Lung (tissue), 12 donors: ENCODE data around the gene DNAAF5. TPM values are rescaled to one million over a fixed set of nuclear protein-coding genes. Genes with fewer than 3 reads are reported as not detected.

Experiments
- ATAC-seq: fragments of 200-7000 bp; cut with Tn5 transposase; one replicate; pipeline ENCODE4 v1.9.1; 2020; ENCODE audit warnings: moderate number of reproducible peaks; ENCODE audit not compliant: insufficient read depth, low FRiP score
- DNase-seq, 3 donors: peaks; one replicate each; pipeline ENCODE4 v3.0.0-alpha.2; 2013 to 2017
- H3K27ac ChIP-seq, 2 donors: one replicate each; pipeline ENCODE4 v1.5.1; 2013; ENCODE audit warnings: mild to moderate bottlenecking in 2 of 2, moderate library complexity in 2 of 2, control low read depth in 1 of 2, inconsistent platforms in 1 of 2, low read depth in 1 of 2, low read length in 1 of 2
- H3K27me3 ChIP-seq, 3 donors: one replicate each; pipeline ENCODE4 v1.5.1; 2013; ENCODE audit warnings: low read length in 2 of 3; ENCODE audit not compliant: control insufficient read depth in 3 of 3, insufficient read depth in 3 of 3
- H3K36me3 ChIP-seq, 4 donors: one replicate each; pipeline ENCODE4 v1.5.1; 2013; ENCODE audit warnings: low read length in 4 of 4, mild to moderate bottlenecking in 1 of 4, moderate library complexity in 1 of 4; ENCODE audit not compliant: control insufficient read depth in 4 of 4, insufficient read depth in 4 of 4
- H3K4me1 ChIP-seq, 5 donors: one replicate each; pipeline ENCODE4 v1.5.1; 2013; ENCODE audit warnings: low read length in 5 of 5, mild to moderate bottlenecking in 2 of 5, moderate library complexity in 1 of 5; ENCODE audit not compliant: control insufficient read depth in 5 of 5, insufficient read depth in 5 of 5
- H3K4me3 ChIP-seq: one replicate; pipeline ENCODE4 v1.5.1; 2013; ENCODE audit warnings: mild to moderate bottlenecking, control low read depth, moderate library complexity
- H3K9ac ChIP-seq, 2 donors: one replicate each; pipeline ENCODE4 v1.5.1; 2013; ENCODE audit warnings: low read length in 2 of 2, control low read depth in 1 of 2; ENCODE audit not compliant: insufficient read depth in 1 of 2
- H3K9me3 ChIP-seq, 4 donors: one replicate each; pipeline ENCODE4 v1.5.1; 2013; ENCODE audit warnings: low read length in 3 of 4, mild to moderate bottlenecking in 1 of 4, moderate library complexity in 1 of 4; ENCODE audit not compliant: control insufficient read depth in 4 of 4, insufficient read depth in 3 of 4
- CTCF ChIP-seq: IDR thresholded peaks from 2 replicates; pipeline ENCODE4 v1.5.1; 2012; ENCODE audit warnings: mild to moderate bottlenecking; ENCODE audit errors: control extremely low read depth, extremely low read depth
- WGBS, 2 donors: extraction: QIAGEN DNeasy Blood & Tissue Kit; methylation state at CpG; one replicate each; pipeline ENCODE4 v1.1.7; 2013; 5-methylcytosine and 5-hydroxymethylcytosine counted together
- polyA plus RNA-seq, 2 donors: library from polyadenylated mRNA; stranded (reverse); fragments of 200-250 nt; gene quantifications; one replicate each; pipeline ENCODE4 v1.2.1, GENCODE V29; 2013
- total RNA-seq, 2 donors: library from RNA; depleted of rRNA in 1 of 2; stranded (reverse); fragments of >200 nt in 1 of 2; gene quantifications; one replicate each; pipeline ENCODE4 v1.2.1, GENCODE V29; 2014 to 2021
- donor health status: control.
- donor health status: control.
- donor health status: Bipolar disorder and iron deficiency.
- donor health status: healthy.
- donor health status: DM: yes; HTN: yes; CAD: no.

Gene DNAAF5
- total and polyA plus RNA-seq, 4 donors, result 10.2 to 30.2 (median 18.6) TPM

- H3K36me3 ChIP-seq, result peaks cover 0 to 7% (median 3%) of the 10 kb centered on the region in 4 donors
- no peak for TF ChIP-seq CTCF
- H3K4me3 ChIP-seq, result no peak overlapping the region
- H3K9me3 ChIP-seq, result no peaks in the 10 kb centered on the region
- ATAC-seq, result no peak
- DNase-seq, result no peak
- no peak overlapping the region for H3K9ac ChIP-seq
- H3K27me3 ChIP-seq, result no peaks in the 10 kb centered on the region
- no peak overlapping the region for H3K27ac ChIP-seq
- 91 to 93% methylated on average over 8 of the region's 8 CpGs for WGBS, 2 donors
- peaks cover 2 to 15% (median 5%) of the 10 kb centered on the region in 5 donors for H3K4me1 ChIP-seq
Measured at GRCh38 chr7:725223-726005, 1.1 kb upstream of the DNAAF5 start.

GRCh38 chr7:726854-727103 lies 280 bp downstream of the DNAAF5 start:
- Histone ChIP-seq H3K9ac (no peak overlapping the region), H3K36me3 (peaks cover 0 to 10% (median 5%) of the 10 kb centered on the region in 4 donors), H3K4me1 (peaks cover 4 to 15% (median 6%) of the 10 kb centered on the region in 5 donors), H3K27ac (peak overlapping the region; percentile 11 to 81), H3K9me3 (no peaks in the 10 kb centered on the region), H3K4me3 (peak overlapping the region; percentile 70), H3K27me3 (no peaks in the 10 kb centered on the region)
- WGBS, 2 donors, result 0% methylated on average over 27 to 39 of the region's 39 CpGs
- no peak for TF ChIP-seq CTCF
- peak; percentile 21 for ATAC-seq
- DNase-seq, result no peak

- DNase-seq, result no peak
- TF ChIP-seq CTCF, result no peak
Measured at GRCh38 chr7:727104-727805, 756 bp downstream of the DNAAF5 start, which contains the start of gene PRKAR1B. TSS of gene PRKAR1B (minus strand) at chr7:727281. CDS start at chr7:711505, 15,776 bp downstream.

More at GRCh38 chr7:727104-727805, 756 bp downstream of the DNAAF5 start, which contains the start of gene PRKAR1B:
- no peak for ATAC-seq
- Histone ChIP-seq H3K4me3 (peak within 1 kb of the TSS; percentile 70), H3K9ac (no peak within 1 kb of the TSS), H3K27ac (peak within 1 kb of the TSS; percentile 78 to 81), H3K9me3 (no peaks in the 10 kb centered on the region), H3K27me3 (no peaks in the 10 kb centered on the region), H3K4me1 (peaks cover 4 to 15% (median 6%) of the 10 kb centered on the region in 5 donors), H3K36me3 (peaks cover 0 to 15% (median 6%) of the 10 kb centered on the region in 4 donors)
- 1% methylated on average over 49 to 66 of the region's 66 CpGs for WGBS, 2 donors
